GM21786 (cell line): ENCODE data around the gene SOSTDC1.
"Not testable (repeated sequence)": the region's sequence is repeated elsewhere in the genome, so short reads cannot be mapped to it uniquely, and the experiment has no call there.

Source experiments
- ATAC-seq: cut with Tn5 transposase; IDR thresholded peaks from one replicate; pipeline ENCODE4 v1.9.1; 2021; ENCODE audit not compliant: unreplicated experiment

The SOSTDC1 gene

GRCh38 chr7:16465469-16466361 is at the start of gene SOSTDC1:
Gene SOSTDC1, minus strand, starts transcription at chr7:16465738. Its CDS starts 70 bp downstream, at chr7:16465668.
- ATAC-seq: no peak

DNA sequence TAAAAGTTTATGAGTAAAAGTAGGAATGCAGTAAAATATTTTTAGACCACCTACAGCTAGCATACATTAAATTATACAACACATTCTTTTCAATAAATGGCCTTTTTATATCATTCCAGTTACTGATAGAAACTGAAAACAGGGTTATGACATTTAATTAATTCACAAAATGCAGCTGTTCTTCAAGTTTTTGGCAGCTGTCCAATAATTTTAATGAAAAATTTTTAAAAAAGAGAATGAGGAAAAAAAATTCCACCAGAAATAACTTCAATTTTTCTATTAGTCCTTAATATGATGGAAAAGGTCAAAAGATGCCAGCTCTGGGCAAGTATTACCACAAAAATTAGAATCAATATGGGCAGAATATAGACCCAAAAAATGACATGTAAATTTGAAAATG is 49.2 kb upstream of the SOSTDC1 start:
- ATAC-seq: no peak

- no peak for ATAC-seq
Observed at GRCh38 chr7:16514271-16514670, 48.7 kb upstream of the SOSTDC1 start.

GRCh38 chr7:16512097-16512496 is 46.6 kb upstream of the SOSTDC1 start:
- no peak for ATAC-seq

- no peak for ATAC-seq
Observed at GRCh38 chr7:16511314-16511713, 45.8 kb upstream of the SOSTDC1 start.

GRCh38 chr7:16509829-16510228 is 44.3 kb upstream of the SOSTDC1 start:
- no peak for ATAC-seq

GRCh38 chr7:16506422-16506821 is 40.9 kb upstream of the SOSTDC1 start:
- ATAC-seq: not testable (repeated sequence)

GRCh38 chr7:16504019-16504418 is 38.5 kb upstream of the SOSTDC1 start:
- ATAC-seq: no peak

DNA sequence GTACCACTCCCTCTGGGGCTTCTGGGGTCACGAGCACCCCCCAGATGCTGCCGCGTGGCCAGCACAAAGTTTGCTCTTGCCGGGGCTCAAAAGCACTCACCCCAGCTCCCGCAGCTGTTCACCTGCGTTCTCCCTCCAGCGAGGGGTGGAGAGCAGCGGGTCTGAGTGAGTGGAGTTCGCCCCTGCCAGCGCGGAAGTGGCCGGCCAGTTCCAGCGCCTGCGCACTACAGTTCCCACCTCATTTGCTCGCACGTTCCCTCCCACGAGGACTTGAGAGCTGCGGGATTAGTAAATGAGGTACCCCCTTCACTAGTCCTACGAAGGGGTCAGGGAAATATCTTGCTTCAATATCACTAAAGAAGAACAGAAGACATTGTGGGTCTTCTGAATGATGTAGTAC is 36.8 kb upstream of the SOSTDC1 start:
- ATAC-seq: no peak

GRCh38 chr7:16498122-16498521 is 32.6 kb upstream of the SOSTDC1 start:
- no peak for ATAC-seq

GRCh38 chr7:16494955-16495719 is 29.6 kb upstream of the SOSTDC1 start:
- ATAC-seq: no peak

GRCh38 chr7:16494551-16494950 is 29.0 kb upstream of the SOSTDC1 start:
- ATAC-seq: no peak

DNA sequence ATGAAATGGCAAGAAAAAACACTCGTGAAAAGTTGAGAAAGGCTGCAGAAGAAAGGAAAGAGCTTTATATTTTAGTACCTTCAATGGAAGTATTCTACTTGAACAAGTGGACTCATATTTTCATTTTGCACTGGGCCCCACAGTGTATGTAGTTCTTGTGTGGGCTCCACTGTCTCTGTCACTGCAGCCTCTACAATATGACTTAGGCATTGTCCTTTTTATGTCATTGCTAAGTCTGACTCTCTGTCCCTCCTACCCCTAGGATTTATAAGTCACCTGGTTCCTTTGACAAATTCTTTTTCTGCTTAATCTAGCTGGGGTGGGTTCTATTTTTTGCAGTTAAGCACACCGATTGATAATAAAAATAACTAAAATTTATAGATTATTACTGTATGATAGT is 27.7 kb upstream of the SOSTDC1 start:
- ATAC-seq: no peak

- ATAC-seq: no peak
Observed at GRCh38 chr7:16492513-16493062, 27.1 kb upstream of the SOSTDC1 start.

DNA sequence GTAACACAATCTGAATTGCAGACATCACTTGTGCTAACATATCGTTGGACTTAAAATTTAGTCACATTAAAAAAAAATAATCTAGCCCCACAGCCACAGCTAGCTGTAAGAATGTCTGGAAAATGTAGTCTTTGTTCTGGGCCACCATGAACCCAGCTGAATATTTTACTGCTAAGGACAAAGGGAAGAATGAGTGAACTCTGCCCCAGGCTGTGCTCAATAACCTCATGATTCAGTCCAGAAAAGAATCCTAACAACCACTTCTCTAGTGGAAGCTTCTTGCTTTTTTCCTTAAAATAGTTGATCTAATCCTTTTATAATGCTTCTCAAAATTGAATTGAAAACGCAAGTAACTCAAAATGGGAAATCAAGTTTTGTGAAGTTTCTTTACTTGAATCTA is 25.6 kb upstream of the SOSTDC1 start:
- ATAC-seq: no peak

DNA sequence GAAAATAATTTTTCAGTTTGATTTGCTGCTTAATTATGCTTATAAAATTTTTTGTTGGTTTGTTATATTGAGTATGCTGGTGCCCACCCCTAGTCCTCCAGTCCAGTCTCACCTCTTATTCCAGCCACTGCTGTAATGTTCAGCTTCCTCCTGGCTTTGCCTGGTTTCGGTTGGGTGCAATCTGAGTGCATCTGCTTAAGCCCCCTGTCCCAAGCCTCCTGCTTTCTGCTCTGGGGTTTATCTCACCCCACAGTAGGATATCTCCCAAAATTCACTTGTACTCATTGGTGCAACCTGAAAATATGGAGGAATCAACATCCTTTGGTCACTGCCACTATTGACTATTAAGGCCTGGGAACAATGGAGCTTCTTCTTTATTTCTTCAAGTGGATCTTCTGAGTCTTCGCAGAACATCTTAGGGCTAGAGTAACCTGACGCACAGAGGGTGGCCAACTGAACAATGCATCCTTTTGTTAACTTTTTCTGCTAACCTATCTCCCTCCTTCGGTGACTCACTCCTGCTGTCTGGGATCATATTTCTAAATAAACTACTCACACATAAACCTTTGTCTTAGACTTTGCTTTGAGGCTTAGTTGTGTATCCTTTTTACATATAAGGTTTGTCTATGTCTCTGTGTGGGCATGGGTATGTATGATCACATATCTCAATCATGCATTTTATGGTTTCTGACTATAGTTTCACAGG is 19.1 kb upstream of the SOSTDC1 start:
- no peak for ATAC-seq

- ATAC-seq: no peak
Observed at GRCh38 chr7:16479591-16479990, 14.1 kb upstream of the SOSTDC1 start.

GRCh38 chr7:16479161-16479560 is 13.6 kb upstream of the SOSTDC1 start:
- ATAC-seq: no peak

DNA sequence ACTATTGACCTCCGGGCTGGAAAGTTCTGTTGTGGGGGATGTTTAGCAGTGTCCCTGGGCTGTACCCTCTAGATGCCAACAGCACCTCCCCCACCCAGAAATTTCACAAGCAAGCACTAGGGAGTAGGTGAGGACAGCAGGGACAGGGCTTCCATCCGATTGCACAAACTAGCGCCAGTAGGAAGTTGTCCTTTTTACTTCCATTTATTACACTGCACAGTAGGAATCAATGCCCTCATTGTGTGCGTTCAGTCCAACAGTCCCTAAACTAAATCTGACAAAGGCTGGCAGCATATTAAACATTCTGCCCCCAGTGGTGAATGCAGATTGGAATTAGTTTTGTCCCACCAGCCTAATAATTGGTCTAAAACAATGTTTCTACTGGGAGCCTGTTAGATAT is 6.4 kb upstream of the SOSTDC1 start:
- ATAC-seq: no peak

DNA sequence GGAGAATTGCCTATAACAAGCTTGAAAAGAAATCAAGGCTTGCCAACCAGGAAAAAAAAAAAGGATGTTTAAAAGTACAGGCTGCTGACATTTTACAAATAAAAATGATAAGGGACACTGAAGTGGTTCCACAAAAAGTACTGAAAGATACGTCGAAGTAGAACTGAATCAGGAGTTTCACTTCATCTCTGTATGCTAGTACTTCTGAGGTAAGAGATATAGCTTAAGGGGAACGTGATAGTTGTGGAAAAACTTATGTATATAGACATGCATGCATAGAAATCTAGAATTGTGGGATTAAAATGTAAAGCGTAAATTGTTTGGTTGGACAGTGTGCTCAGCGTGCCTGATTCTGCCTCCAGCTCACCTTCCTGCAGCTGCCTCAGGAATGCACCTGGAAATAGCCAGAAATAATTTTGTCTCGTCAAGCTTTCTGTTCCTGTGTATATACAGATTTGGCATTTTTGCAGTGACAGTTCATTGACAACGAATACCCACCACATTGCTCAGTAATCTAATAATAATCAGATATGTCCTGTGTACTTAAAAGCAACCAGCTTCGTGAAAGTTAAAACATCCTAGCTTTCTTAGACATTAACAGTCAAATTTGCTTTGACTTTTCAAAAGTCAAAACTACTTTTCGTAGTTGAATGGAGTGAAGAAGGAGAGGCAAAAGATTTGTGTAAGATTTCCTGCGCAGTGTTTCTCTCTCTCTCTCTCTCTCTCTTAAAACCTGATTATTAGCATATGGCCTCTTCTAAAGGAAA is 1.4 kb downstream of the SOSTDC1 start:
- ATAC-seq: no peak
